Measurements from ENCODE around the gene QPRT. TPM values are rescaled to one million over a fixed set of nuclear protein-coding genes. Genes with fewer than 3 reads are reported as not detected.
"Not testable (repeated sequence)": the region's sequence is repeated elsewhere in the genome, so short reads cannot be mapped to it uniquely, and the experiment has no call there.

Gene QPRT
- total RNA-seq, 2 experiments from 2014 or later = 7.4 to 10.0 TPM

DNA sequence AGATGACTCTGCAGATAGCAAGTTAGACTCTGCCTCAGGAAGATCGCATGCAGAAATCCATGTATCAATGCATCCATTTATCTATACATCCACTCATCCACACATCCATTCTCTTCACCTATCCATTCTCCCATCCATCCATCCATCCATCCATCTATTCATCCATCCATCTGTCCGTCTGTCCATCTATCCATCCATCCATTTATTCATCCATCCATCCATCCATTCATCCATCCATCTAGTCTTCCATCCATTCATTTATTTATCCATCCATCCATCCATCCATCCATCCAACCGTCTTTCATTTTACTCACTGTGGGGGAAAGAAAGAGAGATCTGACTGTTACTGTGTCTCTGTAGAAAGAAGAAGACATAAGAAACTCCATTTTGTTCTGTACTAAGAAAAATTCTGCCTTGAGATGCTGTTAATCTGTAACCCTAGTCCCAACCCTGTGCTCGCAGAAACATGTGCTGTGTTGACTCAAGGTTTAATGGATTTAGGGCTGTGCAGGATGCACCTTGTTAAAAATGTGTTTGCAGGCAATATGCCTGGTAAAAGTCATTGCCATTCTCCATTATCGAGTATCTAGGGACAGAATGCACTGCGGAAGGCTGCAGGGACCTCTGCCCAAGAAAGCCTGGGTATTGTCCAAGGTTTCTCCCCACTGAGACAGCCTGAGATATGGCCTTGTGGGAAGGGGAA is 61.1 kb downstream of the QPRT start:
- Mint-ChIP-seq H3K36me3 (peaks cover 43% of the 10 kb centered on the region), H3K4me1 (peaks cover 51% of the 10 kb centered on the region)
- DNase-seq; H3K9me3 Mint-ChIP-seq; H3K27me3 Mint-ChIP-seq; H3K4me3 Mint-ChIP-seq; H3K27ac Mint-ChIP-seq; ATAC-seq (ENCODE audit: low read depth): not testable (repeated sequence)
- POLR2A ChIA-PET = interaction anchor here (1.1 to 1.9 kb wide), 6 partner anchors 9 to 64 kb away, joined by 4 to 13 read pairs (median 6); partner anchors contain the start of gene KIF22

DNA sequence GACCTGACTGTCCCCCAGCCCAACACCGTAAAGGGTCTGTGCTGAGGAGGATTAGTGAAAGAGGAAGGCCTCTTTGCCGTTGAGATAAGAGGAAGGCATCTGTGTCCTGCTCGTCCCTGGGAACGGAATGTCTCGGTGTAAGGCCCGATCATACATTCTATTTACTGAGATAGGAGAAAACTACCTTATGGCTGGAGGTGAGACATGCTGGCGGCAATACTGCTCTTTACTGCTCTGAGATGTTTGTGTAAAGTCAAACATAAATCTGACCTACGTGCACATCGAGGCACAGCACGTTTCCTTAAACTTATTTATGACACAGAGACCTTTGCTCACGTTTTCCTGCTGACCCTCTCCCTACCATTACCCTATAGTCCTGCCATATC is 61.6 kb downstream of the QPRT start:
- H3K9me3 Mint-ChIP-seq; ATAC-seq (ENCODE audit: low read depth); H3K27ac Mint-ChIP-seq; POLR2A ChIA-PET; DNase-seq; H3K4me3 Mint-ChIP-seq; H3K27me3 Mint-ChIP-seq: not testable (repeated sequence)
- peaks cover 52% of the 10 kb centered on the region for H3K4me1 Mint-ChIP-seq
- peaks cover 47% of the 10 kb centered on the region for H3K36me3 Mint-ChIP-seq

GRCh38 chr16:29742683-29743275 is 63.8 kb downstream of the QPRT start:
- no peak overlapping the region for H3K27ac Mint-ChIP-seq
- no peak for DNase-seq
- peak overlapping the region; percentile 98 for H3K4me3 Mint-ChIP-seq
- H3K27me3 Mint-ChIP-seq = no peaks in the 10 kb centered on the region
- POLR2A ChIA-PET = interaction anchor here (0.7 to 4.6 kb wide), 7 partner anchors 9 to 249 kb away, joined by 3 to 64 read pairs (median 8); partner anchors contain the start of genes KIF22 and MAZ
- ATAC-seq (ENCODE audit: low read depth) = no peak
- H3K36me3 Mint-ChIP-seq = peaks cover 46% of the 10 kb centered on the region
- H3K4me1 Mint-ChIP-seq = peaks cover 59% of the 10 kb centered on the region
- H3K9me3 Mint-ChIP-seq = no peaks in the 10 kb centered on the region

DNA sequence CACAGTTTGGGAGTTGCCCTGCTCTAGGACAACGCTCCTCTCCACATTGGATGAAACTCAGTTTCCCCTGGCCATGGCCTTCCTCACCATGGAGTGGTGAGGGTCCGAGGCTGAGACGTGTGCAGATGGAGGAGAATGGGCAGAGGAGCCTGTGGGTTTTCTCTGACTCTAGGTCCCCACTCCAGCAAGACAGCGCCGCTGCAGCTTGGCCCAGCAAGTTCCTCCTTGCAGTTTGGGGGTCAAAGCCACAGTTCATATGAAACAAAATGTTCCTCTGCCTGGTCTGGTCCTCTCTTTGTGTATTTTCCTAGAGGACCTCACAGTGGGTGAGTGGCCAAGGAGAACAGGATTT is 64.5 kb downstream of the QPRT start:
- peaks cover 46% of the 10 kb centered on the region for H3K36me3 Mint-ChIP-seq
- peak overlapping the region; percentile 98 for H3K4me3 Mint-ChIP-seq
- ATAC-seq (ENCODE audit: low read depth) (no peak), DNase-seq (peak; percentile 33)
- H3K4me1 Mint-ChIP-seq = peaks cover 53% of the 10 kb centered on the region
- POLR2A ChIA-PET = interaction anchor here (0.9 to 4.6 kb wide), 8 partner anchors 10 to 64 kb away, joined by 3 to 64 read pairs (median 7); partner anchors contain the start of genes KIF22 and MAZ
- no peaks in the 10 kb centered on the region for H3K9me3 Mint-ChIP-seq
- H3K27ac Mint-ChIP-seq = peak overlapping the region; percentile 77
- H3K27me3 Mint-ChIP-seq = no peaks in the 10 kb centered on the region

DNA sequence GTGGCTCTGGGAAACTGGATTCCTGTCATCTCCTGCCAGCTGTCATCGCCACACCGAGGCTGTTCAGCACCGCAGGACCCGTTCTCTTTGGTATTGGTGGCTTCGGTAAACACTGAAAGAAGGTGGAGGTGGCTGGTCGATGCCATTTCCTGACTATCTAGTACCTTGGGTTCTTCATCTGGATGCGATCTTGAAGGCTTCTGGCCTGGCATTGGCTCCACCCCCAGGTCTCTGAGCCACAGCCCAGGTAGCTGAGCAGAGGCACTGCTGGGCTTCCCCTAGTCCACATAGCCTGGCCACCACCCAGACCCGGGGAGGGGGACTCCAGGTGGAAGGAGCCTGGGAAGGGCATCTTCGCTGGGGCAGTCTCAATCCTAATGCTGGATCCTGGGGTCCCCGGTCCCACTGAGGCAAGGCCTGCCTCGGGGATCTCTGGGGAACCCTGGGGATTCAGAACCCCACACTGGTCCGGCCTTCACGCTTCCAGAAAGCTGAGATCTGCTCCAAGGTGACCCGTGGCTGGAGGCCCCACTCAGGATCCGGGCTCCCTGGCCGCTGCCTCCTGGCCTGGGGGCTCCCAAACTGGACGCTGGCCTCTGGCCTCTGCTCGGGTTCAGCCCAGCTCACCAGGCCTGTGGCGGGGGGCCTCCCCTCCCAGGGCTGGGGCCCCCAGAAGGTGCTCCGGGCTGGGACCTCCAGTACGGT is 65.0 kb downstream of the QPRT start:
- ATAC-seq (ENCODE audit: low read depth) = peak; percentile 14
- no peaks in the 10 kb centered on the region for H3K9me3 Mint-ChIP-seq
- peaks cover 46% of the 10 kb centered on the region for H3K36me3 Mint-ChIP-seq
- POLR2A ChIA-PET = interaction anchor here (0.9 to 4.6 kb wide), 11 partner anchors 10 to 73 kb away, joined by 3 to 64 read pairs (median 6); partner anchors contain the start of genes KIF22 and MAZ
- H3K27ac Mint-ChIP-seq = peak overlapping the region; percentile 98
- H3K27me3 Mint-ChIP-seq = no peaks in the 10 kb centered on the region
- H3K4me3 Mint-ChIP-seq = peak overlapping the region; percentile 98
- DNase-seq = peak; percentile 51
- H3K4me1 Mint-ChIP-seq = peaks cover 48% of the 10 kb centered on the region

DNA sequence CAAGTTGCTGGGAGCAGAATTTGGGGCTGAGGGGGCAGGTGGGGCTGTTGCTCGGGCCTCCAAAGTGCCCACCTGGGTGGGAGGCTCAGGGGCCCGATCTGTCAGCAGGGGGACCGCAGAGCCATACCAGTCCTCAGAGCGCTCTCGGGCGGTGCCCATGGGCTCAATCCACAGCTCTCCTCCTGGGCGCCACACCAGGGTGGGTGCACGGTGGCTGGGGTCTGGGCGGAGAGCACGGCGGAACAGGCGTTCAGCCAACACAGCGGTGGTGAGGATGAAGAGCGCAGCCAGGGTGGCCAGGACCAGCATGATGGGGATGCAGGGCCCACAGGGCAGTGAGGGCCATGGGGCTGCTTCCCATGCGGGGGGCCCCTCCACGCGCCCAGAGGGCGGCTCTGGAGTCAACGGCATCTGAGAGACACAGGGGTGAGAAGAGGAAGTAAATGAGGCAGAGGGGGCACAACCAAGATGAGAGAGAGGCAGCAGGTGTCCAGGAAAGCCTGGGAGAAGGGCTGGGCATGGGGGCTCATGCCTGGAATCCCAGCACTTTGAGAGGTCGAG is 65.6 kb downstream of the QPRT start:
- peaks cover 45% of the 10 kb centered on the region for H3K4me1 Mint-ChIP-seq

GRCh38 chr16:29745121-29745852 is 66.3 kb downstream of the QPRT start:
- Mint-ChIP-seq H3K4me1 (peaks cover 42% of the 10 kb centered on the region), H3K4me3 (peak overlapping the region; percentile 98), H3K27ac (peak overlapping the region; percentile 98), H3K9me3 (no peaks in the 10 kb centered on the region), H3K27me3 (no peaks in the 10 kb centered on the region), H3K36me3 (peaks cover 42% of the 10 kb centered on the region)
- DNase-seq = no peak
- peak; percentile 58 for ATAC-seq (ENCODE audit: low read depth)
- POLR2A ChIA-PET = interaction anchor here (0.6 to 4.6 kb wide), 14 partner anchors 9 to 95 kb away, joined by 3 to 64 read pairs (median 6); partner anchors contain the start of genes KIF22, MAZ and PAGR1

More for the DNA sequence above, 65.6 kb downstream of the QPRT start:
- peak overlapping the region; percentile 98 for H3K27ac Mint-ChIP-seq
- ATAC-seq (ENCODE audit: low read depth) = no peak
- H3K36me3 Mint-ChIP-seq = peaks cover 46% of the 10 kb centered on the region
- peak; percentile 50 for DNase-seq
- no peaks in the 10 kb centered on the region for H3K9me3 Mint-ChIP-seq
- H3K4me3 Mint-ChIP-seq = peak overlapping the region; percentile 98
- H3K27me3 Mint-ChIP-seq = no peaks in the 10 kb centered on the region
- POLR2A ChIA-PET = interaction anchor here (0.9 to 4.6 kb wide), 10 partner anchors 10 to 72 kb away, joined by 3 to 64 read pairs (median 7); partner anchors contain the start of genes KIF22 and MAZ

DNA sequence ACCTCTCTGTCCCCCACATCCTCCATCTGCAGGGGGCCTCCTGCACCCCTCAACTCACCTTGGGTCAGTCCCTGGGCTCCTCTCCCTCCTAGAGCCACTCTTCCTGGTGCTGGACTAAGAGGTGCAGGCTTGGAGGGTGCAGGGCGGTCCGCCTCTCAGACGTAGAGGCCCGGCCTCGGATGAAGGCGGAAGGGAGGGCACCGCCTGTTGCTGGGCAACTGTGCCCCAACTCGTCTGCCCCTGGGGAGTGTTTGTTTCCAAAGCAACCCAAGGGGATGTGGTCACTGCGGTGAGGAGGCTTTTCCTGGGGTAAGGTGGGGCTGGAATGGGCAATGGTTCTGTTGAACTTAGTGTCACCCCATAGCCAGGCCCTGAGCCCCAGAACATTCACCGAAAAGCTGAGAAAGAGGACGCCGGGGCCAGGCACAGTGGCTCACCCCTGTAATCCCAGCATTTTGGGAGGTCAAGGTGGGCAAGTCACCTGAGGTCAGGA is 66.9 kb downstream of the QPRT start, which contains the start of gene C16orf54:
Gene C16orf54, minus strand, starts transcription at position 138 of the 493 bp plus-strand sequence. CDS start 1,039 bp downstream, outside the sequence.
- Mint-ChIP-seq H3K27me3 (no peaks in the 10 kb centered on the region), H3K9me3 (no peaks in the 10 kb centered on the region), H3K36me3 (peaks cover 37% of the 10 kb centered on the region), H3K27ac (peak within 1 kb of the TSS; percentile 98), H3K4me3 (peak within 1 kb of the TSS; percentile 98), H3K4me1 (peaks cover 38% of the 10 kb centered on the region)
- ATAC-seq (ENCODE audit: low read depth) (peak; percentile 81), DNase-seq (peak; percentile 88)
- POLR2A ChIA-PET = interaction anchor here (0.6 to 4.6 kb wide), 17 partner anchors 9 to 286 kb away, joined by 3 to 64 read pairs (median 4); partner anchors contain the start of genes KIF22, MAZ and PAGR1

GRCh38 chr16:29746518-29746917 is 67.5 kb downstream of the QPRT start:
- ATAC-seq (ENCODE audit: low read depth); H3K27me3 Mint-ChIP-seq; H3K9me3 Mint-ChIP-seq: not testable (repeated sequence)
- Mint-ChIP-seq H3K27ac (peak overlapping the region; percentile 98), H3K4me1 (peaks cover 32% of the 10 kb centered on the region), H3K36me3 (peaks cover 32% of the 10 kb centered on the region), H3K4me3 (peak overlapping the region; percentile 98)
- POLR2A ChIA-PET = interaction anchor here (0.6 to 4.6 kb wide), 16 partner anchors 8 to 285 kb away, joined by 3 to 64 read pairs (median 4); partner anchors contain the start of genes KIF22, MAZ and PAGR1
- DNase-seq = peak; percentile 32
